ENCODE measurements around the gene RNF32.

DNA sequence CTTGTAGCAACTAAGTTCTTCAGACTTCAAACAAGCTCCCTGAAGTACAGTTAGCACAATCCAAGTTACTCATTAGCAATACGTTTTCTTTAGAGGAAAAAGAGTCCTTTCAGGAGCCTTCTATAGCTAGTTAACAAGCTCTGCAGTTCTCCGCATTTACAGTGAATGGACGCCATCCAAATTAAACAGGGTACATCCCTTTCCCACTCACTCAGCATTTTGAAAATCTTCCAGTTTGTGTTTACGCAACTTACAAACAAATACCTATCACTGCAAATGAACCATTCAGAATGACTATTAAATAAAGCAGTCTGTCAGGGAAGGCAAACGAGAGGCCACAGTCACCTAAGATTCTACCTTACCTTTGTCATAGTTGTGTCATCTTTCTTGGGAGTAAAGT, 84.5 kb downstream of the RNF32 start:
- TF ChIP-seq, protein P1, sequence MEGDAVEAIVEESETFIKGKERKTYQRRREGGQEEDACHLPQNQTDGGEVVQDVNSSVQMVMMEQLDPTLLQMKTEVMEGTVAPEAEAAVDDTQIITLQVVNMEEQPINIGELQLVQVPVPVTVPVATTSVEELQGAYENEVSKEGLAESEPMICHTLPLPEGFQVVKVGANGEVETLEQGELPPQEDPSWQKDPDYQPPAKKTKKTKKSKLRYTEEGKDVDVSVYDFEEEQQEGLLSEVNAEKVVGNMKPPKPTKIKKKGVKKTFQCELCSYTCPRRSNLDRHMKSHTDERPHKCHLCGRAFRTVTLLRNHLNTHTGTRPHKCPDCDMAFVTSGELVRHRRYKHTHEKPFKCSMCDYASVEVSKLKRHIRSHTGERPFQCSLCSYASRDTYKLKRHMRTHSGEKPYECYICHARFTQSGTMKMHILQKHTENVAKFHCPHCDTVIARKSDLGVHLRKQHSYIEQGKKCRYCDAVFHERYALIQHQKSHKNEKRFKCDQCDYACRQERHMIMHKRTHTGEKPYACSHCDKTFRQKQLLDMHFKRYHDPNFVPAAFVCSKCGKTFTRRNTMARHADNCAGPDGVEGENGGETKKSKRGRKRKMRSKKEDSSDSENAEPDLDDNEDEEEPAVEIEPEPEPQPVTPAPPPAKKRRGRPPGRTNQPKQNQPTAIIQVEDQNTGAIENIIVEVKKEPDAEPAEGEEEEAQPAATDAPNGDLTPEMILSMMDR (IDR thresholded peaks at IDR 0.05; ENCODE audit: low read depth, low read length) = no peak
- no peak for TF ChIP-seq EZH2phosphoT487 (IDR thresholded peaks at IDR 0.05; ENCODE audit: low read depth)
